OCI-LY7 (cell line): ENCODE measurements around the gene RFX2. TPM values are rescaled to one million over a fixed set of nuclear protein-coding genes. Genes with fewer than 3 reads are reported as not detected.

Experiments used
- BruUV-seq: library from RNA; stranded (reverse); fragments of 400-500 nt; replicated peaks from 2 replicates; lab custom pipeline; 2021; lab: Mats Ljungman, UMichigan
- CTCF ChIA-PET: fragments of 300-600 bp; sonication (Branson Sonifier 250); formaldehyde crosslinking; loops from one replicate; lab custom pipeline; 2022; ENCODE audit warnings: antibody characterized with exemption; ENCODE audit not compliant: unreplicated experiment; lab: Charles Lee
- POLR2A ChIA-PET: fragments of 300-600 bp; sonication (Branson Sonifier 250); formaldehyde crosslinking; loops from one replicate; lab custom pipeline; 2022; ENCODE audit warnings: antibody characterized with exemption; lab: Charles Lee
- DNase-seq: peaks from one replicate; pipeline ENCODE4 v3.0.0-alpha.2; 2015; ENCODE audit warnings: low spot score
- H2AFZ ChIP-seq: fragments of 200-600 bp; sonication (generic), shearing (Covaris generic); 2 replicates; pipeline ENCODE4 v1.6.1; 2014; ENCODE audit warnings: mild to moderate bottlenecking, antibody characterized with exemption, low read length, moderate library complexity
- H3K27ac ChIP-seq: fragments of 200-600 bp; sonication (generic); 2 replicates; pipeline ENCODE4 v1.5.1; 2014; ENCODE audit warnings: mixed run types, low read depth, mild to moderate bottlenecking, moderate library complexity, low read length, inconsistent platforms; ENCODE audit not compliant: poor library complexity, severe bottlenecking
- H3K36me3 ChIP-seq: fragments of 200-600 bp; sonication (generic); 2 replicates; pipeline ENCODE4 v1.6.1; 2014; ENCODE audit warnings: mild to moderate bottlenecking, antibody characterized with exemption, low read length, moderate library complexity, mixed read lengths; ENCODE audit not compliant: insufficient read depth
- H3K4me1 ChIP-seq: fragments of 200-600 bp; sonication (generic); 2 replicates; pipeline ENCODE4 v1.5.1; 2014; ENCODE audit warnings: mild to moderate bottlenecking, low read length; ENCODE audit not compliant: insufficient read depth, poor library complexity, severe bottlenecking
- H3K4me2 ChIP-seq: fragments of 200-600 bp; sonication (generic); 2 replicates; pipeline ENCODE4 v1.6.1; 2014; ENCODE audit warnings: mild to moderate bottlenecking, low read length
- H3K4me3 ChIP-seq: fragments of 200-600 bp; sonication (generic); 2 replicates; pipeline ENCODE4 v1.5.1; 2014; ENCODE audit warnings: mild to moderate bottlenecking, low read depth, low read length; ENCODE audit not compliant: poor library complexity, severe bottlenecking
- H3K79me2 ChIP-seq: fragments of 200-600 bp; sonication (generic); 2 replicates; pipeline ENCODE4 v1.6.1; 2016; ENCODE audit warnings: low read depth, mild to moderate bottlenecking, low read length, moderate library complexity, mixed read lengths; ENCODE audit not compliant: insufficient read depth
- H3K9me2 ChIP-seq: fragments of 200-600 bp; sonication (generic); 2 replicates; pipeline ENCODE4 v1.6.1; 2016; ENCODE audit warnings: mild to moderate bottlenecking, low read length, mixed read lengths; ENCODE audit not compliant: insufficient read depth
- H3K9me3 ChIP-seq: fragments of 200-600 bp; sonication (generic); 2 replicates; pipeline ENCODE4 v1.6.1; 2014; ENCODE audit warnings: mild to moderate bottlenecking, mixed run types, low read length, mixed read lengths
- H4K20me1 ChIP-seq: fragments of 200-600 bp; sonication (generic); 2 replicates; pipeline ENCODE4 v1.6.1; 2014; ENCODE audit warnings: mild to moderate bottlenecking, antibody characterized with exemption, low read length, moderate library complexity, mixed read lengths; ENCODE audit not compliant: insufficient read depth
- EZH2phosphoT487 ChIP-seq: fragments of 200-600 bp; sonication (generic); IDR thresholded peaks from 2 replicates; pipeline ENCODE4 v1.6.1; 2018; ENCODE audit warnings: low read depth, borderline replicate concordance, mild to moderate bottlenecking, mixed run types, antibody characterized with exemption, low read length, moderate library complexity, mixed read lengths
- intact Hi-C: fragments of 100-400 bp; cut with micrococcal nuclease; formaldehyde crosslinking; loops from one replicate; pipeline ENCODE4 v1.10.0; 2022; ENCODE audit not compliant: unreplicated experiment
- total RNA-seq, 2 experiments: library from RNA; depleted of rRNA in 1 of 2; stranded (reverse); fragments of >200 nt in 1 of 2; shearing (Covaris generic) in 1 of 2; gene quantifications; 2 replicates each; pipeline ENCODE4 v1.2.3, GENCODE V29; 2014 to 2022
- TF ChIP-seq, protein P1 (sequence below): fragments of 200-600 bp; sonication (generic); conservative IDR thresholded peaks from 2 replicates; pipeline ENCODE4 v1.5.1; 2014; ENCODE audit warnings: mild to moderate bottlenecking, antibody characterized with exemption, low read length, moderate library complexity, mixed read lengths

The RFX2 gene
- total RNA-seq, 2 experiments from 2014 or later = 11.0 to 11.8 TPM

DNA sequence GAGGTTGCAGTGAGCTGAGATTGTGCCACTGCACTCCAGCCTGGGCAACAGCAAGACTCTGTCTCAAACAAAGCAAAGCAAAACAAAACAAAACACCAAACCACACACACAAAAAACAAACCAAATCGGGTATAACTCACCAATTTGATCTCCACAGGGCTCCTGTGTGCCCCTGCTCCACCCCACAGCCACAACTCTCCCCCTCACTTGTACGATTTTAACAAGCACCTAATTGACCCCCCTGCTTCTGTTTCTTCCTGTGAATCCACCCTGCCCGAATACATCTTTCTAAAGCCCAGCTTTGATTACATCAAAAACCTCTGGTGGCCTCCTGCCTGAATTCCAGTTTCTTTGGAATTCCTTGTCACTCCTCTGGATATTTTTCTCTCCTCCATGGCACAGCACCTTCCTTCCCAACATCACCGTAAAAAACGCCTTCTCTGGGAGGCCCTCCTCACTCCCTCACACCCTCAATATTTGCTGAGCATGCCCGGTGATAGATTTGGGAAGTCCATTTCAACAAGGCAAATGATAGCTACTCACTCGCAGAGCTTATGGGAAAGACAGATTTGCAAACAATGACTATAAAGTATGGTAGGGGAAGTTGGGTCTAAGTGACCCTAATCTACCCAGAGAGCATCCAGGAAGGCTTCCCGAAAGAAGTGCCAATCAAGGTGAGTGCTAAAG, 120.8 kb downstream of the RFX2 start:
- Histone ChIP-seq H4K20me1 (no peaks in the 10 kb centered on the region), H3K9me3 (no peaks in the 10 kb centered on the region), H3K4me1 (peaks cover 5% of the 10 kb centered on the region), H3K4me2 (no peak overlapping the region), H3K79me2 (no peaks in the 10 kb centered on the region), H3K4me3 (no peak overlapping the region), H2AFZ (no peak overlapping the region), H3K27ac (no peak overlapping the region), H3K36me3 (no peaks in the 10 kb centered on the region), H3K9me2 (no peaks in the 10 kb centered on the region)
- ChIA-PET POLR2A (interaction anchor here (1.3 kb wide), 1 partner anchor 10 kb away, joined by 4 read pairs; no protein-coding TSS in a partner anchor), CTCF (no interaction called here)
- DNase-seq = no peak
- intact Hi-C loops = no loop called here
- no TSS peak for BruUV-seq
- no peak for TF ChIP-seq EZH2phosphoT487
- TF ChIP-seq, protein P1, sequence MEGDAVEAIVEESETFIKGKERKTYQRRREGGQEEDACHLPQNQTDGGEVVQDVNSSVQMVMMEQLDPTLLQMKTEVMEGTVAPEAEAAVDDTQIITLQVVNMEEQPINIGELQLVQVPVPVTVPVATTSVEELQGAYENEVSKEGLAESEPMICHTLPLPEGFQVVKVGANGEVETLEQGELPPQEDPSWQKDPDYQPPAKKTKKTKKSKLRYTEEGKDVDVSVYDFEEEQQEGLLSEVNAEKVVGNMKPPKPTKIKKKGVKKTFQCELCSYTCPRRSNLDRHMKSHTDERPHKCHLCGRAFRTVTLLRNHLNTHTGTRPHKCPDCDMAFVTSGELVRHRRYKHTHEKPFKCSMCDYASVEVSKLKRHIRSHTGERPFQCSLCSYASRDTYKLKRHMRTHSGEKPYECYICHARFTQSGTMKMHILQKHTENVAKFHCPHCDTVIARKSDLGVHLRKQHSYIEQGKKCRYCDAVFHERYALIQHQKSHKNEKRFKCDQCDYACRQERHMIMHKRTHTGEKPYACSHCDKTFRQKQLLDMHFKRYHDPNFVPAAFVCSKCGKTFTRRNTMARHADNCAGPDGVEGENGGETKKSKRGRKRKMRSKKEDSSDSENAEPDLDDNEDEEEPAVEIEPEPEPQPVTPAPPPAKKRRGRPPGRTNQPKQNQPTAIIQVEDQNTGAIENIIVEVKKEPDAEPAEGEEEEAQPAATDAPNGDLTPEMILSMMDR = no peak

DNA sequence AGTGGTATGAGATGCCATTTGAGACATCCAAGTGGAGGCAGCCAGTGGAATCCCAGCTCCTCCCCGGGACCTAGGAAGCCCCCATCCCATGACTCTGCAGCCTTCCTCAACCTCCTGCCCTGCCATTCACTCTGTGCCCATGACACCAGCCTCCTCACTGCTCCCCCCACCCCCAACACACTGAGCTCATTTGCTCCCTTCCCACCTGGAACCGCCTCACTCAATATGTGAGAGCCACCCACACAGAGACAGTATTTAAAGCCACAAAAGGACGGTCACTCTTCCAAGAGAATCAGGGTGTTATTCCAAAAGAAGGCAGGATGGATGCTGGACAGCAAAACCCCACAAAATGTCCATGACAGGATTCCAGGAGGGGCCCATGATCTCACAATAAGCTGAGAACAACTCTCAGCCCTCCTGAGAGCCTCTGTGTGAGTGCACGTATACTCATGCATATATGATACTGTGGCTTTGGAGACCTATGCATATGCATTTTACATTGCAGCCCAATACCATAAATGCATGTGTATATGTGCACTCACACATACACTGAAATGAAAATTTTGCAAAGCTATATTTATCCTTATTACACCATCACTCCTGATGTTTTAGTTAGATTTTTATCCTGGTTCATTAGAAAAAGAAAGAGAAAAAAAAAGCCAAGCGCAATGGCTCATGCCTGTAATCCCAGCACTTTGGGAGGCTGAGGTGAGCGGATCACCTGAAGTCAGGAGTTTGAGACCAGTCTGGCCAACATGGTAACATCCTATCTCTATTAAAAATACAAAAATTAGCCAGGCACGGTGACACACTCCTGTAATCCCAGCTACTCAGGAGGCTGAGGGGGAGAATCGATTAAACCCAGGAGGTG, 121.5 kb downstream of the RFX2 start:
- no TSS peak for BruUV-seq
- CTCF ChIA-PET = interaction anchor here (0.6 kb wide), 1 partner anchor 189 kb away, joined by 3 read pairs; no protein-coding TSS in a partner anchor

More for the DNA sequence above, 121.5 kb downstream of the RFX2 start:
- no peak for TF ChIP-seq EZH2phosphoT487
- TF ChIP-seq, protein P1 = no peak
- H3K4me2 ChIP-seq = no peak overlapping the region
- DNase-seq = peak; percentile 44
- H4K20me1 ChIP-seq = no peaks in the 10 kb centered on the region
- peaks cover 5% of the 10 kb centered on the region for H3K4me1 ChIP-seq
- no peaks in the 10 kb centered on the region for H3K9me3 ChIP-seq
- H3K79me2 ChIP-seq = no peaks in the 10 kb centered on the region
- no peak overlapping the region for H3K27ac ChIP-seq
- H3K36me3 ChIP-seq = no peaks in the 10 kb centered on the region
- POLR2A ChIA-PET = interaction anchor here (1.3 kb wide), 1 partner anchor 9 kb away, joined by 4 read pairs; no protein-coding TSS in a partner anchor
- H3K4me3 ChIP-seq = no peak overlapping the region
- H3K9me2 ChIP-seq = no peaks in the 10 kb centered on the region
- intact Hi-C loops = no loop called here
- H2AFZ ChIP-seq = no peak overlapping the region
